GM18870 (cell line): Measurements from ENCODE around the gene CLBA1.
"Not testable (repeated sequence)": the region's sequence is repeated elsewhere in the genome, so short reads cannot be mapped to it uniquely, and the experiment has no call there.

Source experiments
- ATAC-seq: cut with Tn5 transposase; IDR thresholded peaks from one replicate; pipeline ENCODE4 v1.9.1; 2021; ENCODE audit warnings: moderate library complexity; ENCODE audit not compliant: unreplicated experiment

The CLBA1 gene

GRCh38 chr14:105022276-105022670 is 36.7 kb downstream of the CLBA1 start:
- no peak for ATAC-seq

GRCh38 chr14:105023144-105023543 is 37.6 kb downstream of the CLBA1 start:
- no peak for ATAC-seq

GRCh38 chr14:105023791-105024480 is 38.3 kb downstream of the CLBA1 start:
- ATAC-seq, result no peak

GRCh38 chr14:105025429-105025828 is 39.8 kb downstream of the CLBA1 start:
- no peak for ATAC-seq

GRCh38 chr14:105026033-105026785 is 40.6 kb downstream of the CLBA1 start:
- no peak for ATAC-seq

- no peak for ATAC-seq
Measured at GRCh38 chr14:105026802-105027563, 41.4 kb downstream of the CLBA1 start.

- ATAC-seq, result not testable (repeated sequence)
Measured at GRCh38 chr14:105027718-105028117, 42.1 kb downstream of the CLBA1 start.

GRCh38 chr14:105028251-105028927 is 42.8 kb downstream of the CLBA1 start:
- no peak for ATAC-seq

GRCh38 chr14:105029402-105029801 is 43.8 kb downstream of the CLBA1 start:
- ATAC-seq, result no peak

GRCh38 chr14:105030194-105030593 is 44.6 kb downstream of the CLBA1 start:
- ATAC-seq, result no peak

GRCh38 chr14:105030836-105031396 is 45.3 kb downstream of the CLBA1 start:
- no peak for ATAC-seq

- ATAC-seq, result not testable (repeated sequence)
Measured at GRCh38 chr14:105032451-105032901, 46.9 kb downstream of the CLBA1 start.

- ATAC-seq, result not testable (repeated sequence)
Measured at GRCh38 chr14:105033412-105033900, 47.9 kb downstream of the CLBA1 start.

- no peak for ATAC-seq
Measured at GRCh38 chr14:105034315-105035039, 48.9 kb downstream of the CLBA1 start.

GRCh38 chr14:105035616-105036015 is 50.0 kb downstream of the CLBA1 start:
- not testable (repeated sequence) for ATAC-seq

GRCh38 chr14:105039458-105040205 is 54.0 kb downstream of the CLBA1 start:
- no peak for ATAC-seq

GRCh38 chr14:105041841-105042765 is 56.5 kb downstream of the CLBA1 start:
- no peak for ATAC-seq

GRCh38 chr14:105042813-105043212 is 57.2 kb downstream of the CLBA1 start:
- no peak for ATAC-seq
